ENCODE data around the gene RTN1. TPM values are rescaled to one million over a fixed set of nuclear protein-coding genes. Genes with fewer than 3 reads are reported as not detected.

Gene RTN1
- total RNA-seq, 2 experiments from 2014 or later = not detected

GRCh38 chr14:59565087-59565486 lies 305.5 kb downstream of the RTN1 start:
- BruUV-seq (replicated peaks) = no TSS peak
- Histone ChIP-seq H3K27ac (ENCODE audit: low read depth, low read length, poor library complexity, severe bottlenecking) (no peak overlapping the region), H3K4me2 (ENCODE audit: low read length) (no peak overlapping the region), H2AFZ (ENCODE audit: low read length) (no peak overlapping the region), H3K4me1 (ENCODE audit: insufficient read depth, low read length, poor library complexity, severe bottlenecking) (no peaks in the 10 kb centered on the region), H4K20me1 (ENCODE audit: insufficient read depth, low read length) (no peaks in the 10 kb centered on the region), H3K36me3 (ENCODE audit: insufficient read depth, low read length) (no peaks in the 10 kb centered on the region), H3K9me3 (ENCODE audit: low read length) (no peaks in the 10 kb centered on the region), H3K9me2 (ENCODE audit: insufficient read depth, low read length) (no peaks in the 10 kb centered on the region), H3K4me3 (ENCODE audit: low read depth, low read length, poor library complexity, severe bottlenecking) (no peak overlapping the region), H3K79me2 (ENCODE audit: insufficient read depth, low read depth, low read length) (no peaks in the 10 kb centered on the region)
- POLR2A ChIA-PET = no interaction called here
- TF ChIP-seq, protein P1, sequence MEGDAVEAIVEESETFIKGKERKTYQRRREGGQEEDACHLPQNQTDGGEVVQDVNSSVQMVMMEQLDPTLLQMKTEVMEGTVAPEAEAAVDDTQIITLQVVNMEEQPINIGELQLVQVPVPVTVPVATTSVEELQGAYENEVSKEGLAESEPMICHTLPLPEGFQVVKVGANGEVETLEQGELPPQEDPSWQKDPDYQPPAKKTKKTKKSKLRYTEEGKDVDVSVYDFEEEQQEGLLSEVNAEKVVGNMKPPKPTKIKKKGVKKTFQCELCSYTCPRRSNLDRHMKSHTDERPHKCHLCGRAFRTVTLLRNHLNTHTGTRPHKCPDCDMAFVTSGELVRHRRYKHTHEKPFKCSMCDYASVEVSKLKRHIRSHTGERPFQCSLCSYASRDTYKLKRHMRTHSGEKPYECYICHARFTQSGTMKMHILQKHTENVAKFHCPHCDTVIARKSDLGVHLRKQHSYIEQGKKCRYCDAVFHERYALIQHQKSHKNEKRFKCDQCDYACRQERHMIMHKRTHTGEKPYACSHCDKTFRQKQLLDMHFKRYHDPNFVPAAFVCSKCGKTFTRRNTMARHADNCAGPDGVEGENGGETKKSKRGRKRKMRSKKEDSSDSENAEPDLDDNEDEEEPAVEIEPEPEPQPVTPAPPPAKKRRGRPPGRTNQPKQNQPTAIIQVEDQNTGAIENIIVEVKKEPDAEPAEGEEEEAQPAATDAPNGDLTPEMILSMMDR (conservative IDR thresholded peaks at IDR 0.05; ENCODE audit: low read length) = no peak
- TF ChIP-seq EZH2phosphoT487 (IDR thresholded peaks at IDR 0.05; ENCODE audit: borderline replicate concordance, low read depth, low read length) = no peak
- intact Hi-C loops (cut with micrococcal nuclease; ENCODE audit: unreplicated experiment) = no loop called here
- no peak for DNase-seq (ENCODE audit: low spot score)
- CTCF ChIA-PET (ENCODE audit: unreplicated experiment) = no interaction called here

- CTCF ChIA-PET (ENCODE audit: unreplicated experiment) = no interaction called here
- Histone ChIP-seq H4K20me1 (ENCODE audit: insufficient read depth, low read length) (no peaks in the 10 kb centered on the region), H3K4me2 (ENCODE audit: low read length) (no peak overlapping the region), H2AFZ (ENCODE audit: low read length) (no peak overlapping the region), H3K79me2 (ENCODE audit: insufficient read depth, low read depth, low read length) (no peaks in the 10 kb centered on the region), H3K36me3 (ENCODE audit: insufficient read depth, low read length) (no peaks in the 10 kb centered on the region), H3K4me1 (ENCODE audit: insufficient read depth, low read length, poor library complexity, severe bottlenecking) (no peaks in the 10 kb centered on the region), H3K4me3 (ENCODE audit: low read depth, low read length, poor library complexity, severe bottlenecking) (no peak overlapping the region), H3K9me3 (ENCODE audit: low read length) (no peaks in the 10 kb centered on the region), H3K9me2 (ENCODE audit: insufficient read depth, low read length) (no peaks in the 10 kb centered on the region), H3K27ac (ENCODE audit: low read depth, low read length, poor library complexity, severe bottlenecking) (no peak overlapping the region)
- intact Hi-C loops (cut with micrococcal nuclease; ENCODE audit: unreplicated experiment) = no loop called here
- no peak for DNase-seq (ENCODE audit: low spot score)
- no TSS peak for BruUV-seq (replicated peaks)
- POLR2A ChIA-PET = no interaction called here
- TF ChIP-seq, protein P1 (conservative IDR thresholded peaks at IDR 0.05; ENCODE audit: low read length) = no peak
- no peak for TF ChIP-seq EZH2phosphoT487 (IDR thresholded peaks at IDR 0.05; ENCODE audit: borderline replicate concordance, low read depth, low read length)
Observed at GRCh38 chr14:59564366-59564765, 306.2 kb downstream of the RTN1 start.

DNA sequence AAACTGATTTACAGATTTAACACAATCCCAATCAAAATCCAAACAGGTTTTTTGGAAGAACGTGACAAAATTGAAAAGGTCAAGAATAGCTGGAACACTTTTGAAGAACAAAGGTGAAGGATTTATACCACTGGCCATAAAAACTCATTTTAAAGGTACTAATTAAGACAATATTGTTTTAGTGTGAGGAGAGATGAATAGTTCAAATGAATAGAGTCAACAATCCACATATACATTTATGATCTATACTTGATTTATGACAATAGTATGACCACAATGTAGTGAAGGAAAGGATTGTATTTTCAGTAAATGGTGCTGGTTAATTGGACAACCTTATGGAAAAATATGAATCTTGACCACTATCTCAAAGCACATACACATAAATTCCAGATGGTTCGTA lies 323.3 kb downstream of the RTN1 start:
- no peaks in the 10 kb centered on the region for H3K4me1 ChIP-seq (ENCODE audit: insufficient read depth, low read length, poor library complexity, severe bottlenecking)
- no peak overlapping the region for H3K4me3 ChIP-seq (ENCODE audit: low read depth, low read length, poor library complexity, severe bottlenecking)
- intact Hi-C loops (cut with micrococcal nuclease; ENCODE audit: unreplicated experiment) = no loop called here
- no peaks in the 10 kb centered on the region for H3K79me2 ChIP-seq (ENCODE audit: insufficient read depth, low read depth, low read length)
- H3K36me3 ChIP-seq (ENCODE audit: insufficient read depth, low read length) = no peaks in the 10 kb centered on the region
- no peak overlapping the region for H3K4me2 ChIP-seq (ENCODE audit: low read length)
- ChIA-PET CTCF (ENCODE audit: unreplicated experiment) (no interaction called here), POLR2A (no interaction called here)
- no peak overlapping the region for H3K27ac ChIP-seq (ENCODE audit: low read depth, low read length, poor library complexity, severe bottlenecking)
- H3K9me2 ChIP-seq (ENCODE audit: insufficient read depth, low read length) = no peaks in the 10 kb centered on the region
- TF ChIP-seq, protein P1 (conservative IDR thresholded peaks at IDR 0.05; ENCODE audit: low read length) = no peak
- no peak for TF ChIP-seq EZH2phosphoT487 (IDR thresholded peaks at IDR 0.05; ENCODE audit: borderline replicate concordance, low read depth, low read length)
- BruUV-seq (replicated peaks) = no TSS peak
- H4K20me1 ChIP-seq (ENCODE audit: insufficient read depth, low read length) = no peaks in the 10 kb centered on the region
- no peak for DNase-seq (ENCODE audit: low spot score)
- no peak overlapping the region for H2AFZ ChIP-seq (ENCODE audit: low read length)
- no peaks in the 10 kb centered on the region for H3K9me3 ChIP-seq (ENCODE audit: low read length)

Small RNA genes lying within 50 kb of the gene (microRNA-seq; reads per million reads assigned to microRNA genes)
- gene MIR5586 (ENCODE audit: borderline replicate concordance) = not detected

Small RNA genes lying within 50 kb of the gene (small RNA-seq; reads per million reads assigned to genes)
- gene MIR5586 = not detected

Other genes starting within 250 kb of the RTN1 start
- not detected in 2 replicates for gene LRRC9, start 49.4 kb upstream of the RTN1 start, total RNA-seq (2014; rRNA removed; shearing (Covaris generic))
- gene LRRC9, start 49.4 kb upstream of the RTN1 start, total RNA-seq (2022) = 0.65 and 0.74 TPM in 2 replicates
- 47.0 and 49.1 TPM in 2 replicates for gene PCNX4, start 221.1 kb upstream of the RTN1 start, total RNA-seq (2014; rRNA removed; shearing (Covaris generic))
- gene PCNX4, start 221.1 kb upstream of the RTN1 start, total RNA-seq (2022) = 54.4 and 64.2 TPM in 2 replicates